ENCODE results near the gene CYP4F12.

The CYP4F12 gene

DNA sequence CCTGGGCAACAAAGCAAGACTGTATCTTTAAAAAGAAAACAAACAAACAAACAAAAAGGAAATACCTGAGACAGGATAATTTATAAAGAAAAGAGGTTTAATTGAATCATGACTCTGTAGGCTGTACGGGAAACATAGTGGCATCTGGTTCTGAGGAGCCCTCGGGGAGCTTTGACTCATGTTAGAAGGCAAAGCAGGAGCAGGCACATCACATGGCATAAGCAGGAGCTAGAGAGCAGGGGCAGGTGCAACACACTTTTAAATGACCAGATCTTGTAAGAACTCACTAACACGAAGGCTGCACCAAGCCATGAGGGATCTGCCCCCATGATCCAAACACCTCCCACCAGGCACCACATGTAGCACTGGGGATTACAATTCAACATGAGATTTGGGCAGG is 41.8 kb downstream of the CYP4F12 start:
- Mint-ChIP-seq H3K9me3 (no peaks in the 10 kb centered on the region), H3K4me1 (ENCODE audit: low read depth) (no peaks in the 10 kb centered on the region), H3K36me3 (ENCODE audit: low read depth) (no peaks in the 10 kb centered on the region), H3K4me3 (no peak overlapping the region), H3K27ac (no peak overlapping the region), H3K27me3 (ENCODE audit: low read depth) (peaks cover 7% of the 10 kb centered on the region)
- no peak for DNase-seq (ENCODE audit: low spot score)

DNA sequence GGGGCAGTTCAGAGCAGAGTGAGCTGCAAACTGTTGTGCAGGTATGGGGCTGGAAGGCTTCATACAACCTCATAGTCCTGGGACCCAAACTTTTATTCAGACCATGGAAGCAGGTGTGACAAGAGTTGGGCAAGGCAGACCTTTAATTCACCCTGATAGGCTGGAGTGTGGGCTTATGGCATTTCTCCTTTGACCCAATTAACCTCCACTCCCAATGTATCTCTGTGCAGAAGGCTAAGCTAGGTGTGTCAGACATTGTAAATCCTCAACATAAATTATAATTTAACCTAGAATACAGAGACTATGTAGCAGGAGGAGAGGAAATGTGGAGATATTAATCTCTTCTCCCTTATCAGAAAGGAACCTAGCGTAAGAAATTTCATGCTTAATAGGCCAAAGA is 42.8 kb downstream of the CYP4F12 start:
- DNase-seq (ENCODE audit: low spot score), result no peak
- Mint-ChIP-seq H3K36me3 (ENCODE audit: low read depth) (no peaks in the 10 kb centered on the region), H3K27me3 (ENCODE audit: low read depth) (peaks cover 3% of the 10 kb centered on the region), H3K4me3 (no peak overlapping the region), H3K9me3 (no peaks in the 10 kb centered on the region), H3K4me1 (ENCODE audit: low read depth) (no peaks in the 10 kb centered on the region), H3K27ac (no peak overlapping the region)

- Mint-ChIP-seq H3K4me1 (ENCODE audit: low read depth) (no peaks in the 10 kb centered on the region), H3K27ac (no peak overlapping the region), H3K36me3 (ENCODE audit: low read depth) (no peaks in the 10 kb centered on the region), H3K9me3 (no peaks in the 10 kb centered on the region), H3K27me3 (ENCODE audit: low read depth) (peaks cover 13% of the 10 kb centered on the region), H3K4me3 (no peak overlapping the region)
- no peak for DNase-seq (ENCODE audit: low spot score)
These were observed 44.9 kb downstream of the CYP4F12 start for GRCh38 chr19:15717809-15718208.

GRCh38 chr19:15721268-15721667 is 48.4 kb downstream of the CYP4F12 start:
- Mint-ChIP-seq H3K9me3 (no peaks in the 10 kb centered on the region), H3K27me3 (ENCODE audit: low read depth) (peaks cover 23% of the 10 kb centered on the region), H3K4me3 (no peak overlapping the region), H3K4me1 (ENCODE audit: low read depth) (no peaks in the 10 kb centered on the region), H3K36me3 (ENCODE audit: low read depth) (no peaks in the 10 kb centered on the region), H3K27ac (no peak overlapping the region)
- no peak for DNase-seq (ENCODE audit: low spot score)

DNA sequence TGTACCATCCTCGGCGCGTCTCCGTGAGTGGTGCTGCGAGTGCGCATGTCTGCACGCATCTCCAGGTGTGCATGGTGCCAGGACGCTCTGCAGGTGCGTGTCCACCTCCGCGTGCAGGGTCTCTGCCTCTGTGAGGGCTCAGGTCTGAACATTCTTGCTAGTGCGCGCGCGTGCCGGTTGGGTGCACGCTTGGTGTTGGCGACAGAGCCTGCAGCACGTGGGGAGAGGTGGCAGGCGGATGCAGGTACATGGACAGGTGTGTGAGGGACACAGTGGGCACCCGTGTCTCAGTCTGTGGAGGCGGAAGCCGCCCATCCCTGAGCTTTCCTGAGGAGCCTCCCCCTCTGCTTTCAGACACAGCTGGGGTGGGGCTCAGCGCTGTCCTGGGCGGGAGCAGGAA is 50.1 kb downstream of the CYP4F12 start:
- no peak overlapping the region for H3K27ac Mint-ChIP-seq
- H3K36me3 Mint-ChIP-seq (ENCODE audit: low read depth), result no peaks in the 10 kb centered on the region
- H3K9me3 Mint-ChIP-seq, result no peaks in the 10 kb centered on the region
- H3K4me3 Mint-ChIP-seq, result no peak overlapping the region
- H3K4me1 Mint-ChIP-seq (ENCODE audit: low read depth), result peaks cover 2% of the 10 kb centered on the region
- peaks cover 23% of the 10 kb centered on the region for H3K27me3 Mint-ChIP-seq (ENCODE audit: low read depth)
- DNase-seq (ENCODE audit: low spot score), result no peak

DNA sequence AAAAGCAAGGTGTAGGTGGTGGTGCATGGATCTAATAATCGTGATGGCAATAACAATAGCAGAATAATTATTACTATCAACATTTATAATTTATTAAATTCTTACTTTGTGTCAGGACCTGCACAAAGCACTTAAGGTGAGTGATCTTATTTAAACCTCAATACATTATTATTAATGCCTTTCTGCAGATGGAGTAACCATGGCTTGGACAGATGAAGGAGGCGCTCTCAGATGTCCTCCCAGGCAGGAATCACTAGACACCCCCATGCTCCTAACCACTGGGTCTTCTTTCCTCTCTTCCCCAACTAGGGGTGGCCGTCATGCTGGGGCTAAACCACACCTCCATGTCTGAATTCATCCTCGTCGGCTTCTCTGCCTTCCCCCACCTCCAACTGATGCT is 54.8 kb downstream of the CYP4F12 start, which contains the start of gene OR10H2:
Gene OR10H2 (plus strand): TSS at position 301 of the 400 bp plus-strand sequence. CDS start 20 bp downstream, at position 321.
- peaks cover 8% of the 10 kb centered on the region for H3K4me1 Mint-ChIP-seq (ENCODE audit: low read depth)
- H3K36me3 Mint-ChIP-seq (ENCODE audit: low read depth), result no peaks in the 10 kb centered on the region
- no peak within 1 kb of the TSS for H3K4me3 Mint-ChIP-seq
- DNase-seq (ENCODE audit: low spot score), result no peak
- no peak within 1 kb of the TSS for H3K27ac Mint-ChIP-seq
- peaks cover 11% of the 10 kb centered on the region for H3K27me3 Mint-ChIP-seq (ENCODE audit: low read depth)
- no peaks in the 10 kb centered on the region for H3K9me3 Mint-ChIP-seq

DNA sequence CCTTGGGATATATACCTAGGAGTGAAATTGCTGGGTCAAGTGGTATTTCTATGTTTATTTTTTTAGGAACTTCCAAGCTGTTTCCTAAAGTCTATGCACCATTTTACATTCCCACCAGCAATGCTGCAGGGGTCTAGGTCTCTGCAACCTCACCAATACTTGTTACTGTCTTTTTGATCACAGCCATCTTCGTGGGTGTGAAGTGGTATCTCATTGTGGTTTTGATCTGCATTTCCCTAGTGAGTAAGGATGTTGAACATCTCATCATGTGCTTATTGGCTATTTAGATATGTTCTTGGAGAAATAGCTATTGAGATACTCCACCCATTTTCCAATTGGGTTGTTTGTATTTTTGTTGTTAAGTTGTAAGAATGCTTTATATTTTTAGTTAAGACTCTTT is 57.7 kb downstream of the CYP4F12 start:
- Mint-ChIP-seq H3K36me3 (ENCODE audit: low read depth) (no peaks in the 10 kb centered on the region), H3K4me1 (ENCODE audit: low read depth) (peaks cover 8% of the 10 kb centered on the region), H3K9me3 (no peaks in the 10 kb centered on the region), H3K4me3 (no peak overlapping the region), H3K27ac (no peak overlapping the region), H3K27me3 (ENCODE audit: low read depth) (peaks cover 13% of the 10 kb centered on the region)
- no peak for DNase-seq (ENCODE audit: low spot score)

GRCh38 chr19:15732388-15732787 is 59.5 kb downstream of the CYP4F12 start:
- Mint-ChIP-seq H3K27ac (no peak overlapping the region), H3K36me3 (ENCODE audit: low read depth) (no peaks in the 10 kb centered on the region), H3K9me3 (no peaks in the 10 kb centered on the region), H3K4me3 (no peak overlapping the region), H3K27me3 (ENCODE audit: low read depth) (peaks cover 12% of the 10 kb centered on the region), H3K4me1 (ENCODE audit: low read depth) (peaks cover 7% of the 10 kb centered on the region)
- DNase-seq (ENCODE audit: low spot score), result no peak

GRCh38 chr19:15733895-15734294 is 61.0 kb downstream of the CYP4F12 start:
- Mint-ChIP-seq H3K36me3 (ENCODE audit: low read depth) (no peaks in the 10 kb centered on the region), H3K4me3 (no peak overlapping the region), H3K27me3 (ENCODE audit: low read depth) (peaks cover 12% of the 10 kb centered on the region), H3K9me3 (no peaks in the 10 kb centered on the region), H3K4me1 (ENCODE audit: low read depth) (peaks cover 7% of the 10 kb centered on the region), H3K27ac (no peak overlapping the region)
- DNase-seq (ENCODE audit: low spot score), result no peak

GRCh38 chr19:15737722-15738121 is 64.8 kb downstream of the CYP4F12 start, which contains the start of gene OR10H3:
Gene OR10H3, plus strand, starts transcription at chr19:15737985. Its CDS starts 3,408 bp downstream, at chr19:15741393.
- Mint-ChIP-seq H3K9me3 (peaks cover 27% of the 10 kb centered on the region), H3K27me3 (ENCODE audit: low read depth) (peaks cover 12% of the 10 kb centered on the region), H3K27ac (no peak within 1 kb of the TSS), H3K36me3 (ENCODE audit: low read depth) (no peaks in the 10 kb centered on the region), H3K4me1 (ENCODE audit: low read depth) (no peaks in the 10 kb centered on the region), H3K4me3 (no peak within 1 kb of the TSS)
- DNase-seq (ENCODE audit: low spot score), result no peak

- H3K27ac Mint-ChIP-seq, result no peak overlapping the region
- no peaks in the 10 kb centered on the region for H3K4me1 Mint-ChIP-seq (ENCODE audit: low read depth)
- H3K4me3 Mint-ChIP-seq, result no peak overlapping the region
- no peaks in the 10 kb centered on the region for H3K36me3 Mint-ChIP-seq (ENCODE audit: low read depth)
- peaks cover 6% of the 10 kb centered on the region for H3K27me3 Mint-ChIP-seq (ENCODE audit: low read depth)
- peaks cover 27% of the 10 kb centered on the region for H3K9me3 Mint-ChIP-seq
- DNase-seq (ENCODE audit: low spot score), result no peak
These were observed 67.9 kb downstream of the CYP4F12 start for GRCh38 chr19:15740785-15741184.
